ENCODE measurements around the gene TRAPPC8.

Gene TRAPPC8

GRCh38 chr18:31791817-31792579, 150.9 kb downstream of the TRAPPC8 start:
- H3K27me3 ChIP-seq (ENCODE audit: control insufficient read depth, low read length) = no peaks in the 10 kb centered on the region
- no peaks in the 10 kb centered on the region for H3K36me3 ChIP-seq (ENCODE audit: control insufficient read depth, low read length)
- no peak overlapping the region for H3K27ac ChIP-seq (ENCODE audit: low read depth, low read length)
- H3K4me3 ChIP-seq (ENCODE audit: low read length) = no peak overlapping the region
- no peaks in the 10 kb centered on the region for H3K9me3 ChIP-seq (ENCODE audit: control insufficient read depth, insufficient read depth, low read length)
- H3F3A ChIP-seq (ENCODE audit: control insufficient read depth, insufficient read depth) = no peaks in the 10 kb centered on the region
- TF ChIP-seq EZH2phosphoT487 (IDR thresholded peaks at IDR 0.05; ENCODE audit: borderline replicate concordance, low read length) = no peak
- TF ChIP-seq CTCF (IDR thresholded peaks at IDR 0.05; ENCODE audit: low read depth, low read length, poor library complexity, severe bottlenecking) = no peak
- no peaks in the 10 kb centered on the region for H4K20me1 ChIP-seq (ENCODE audit: control insufficient read depth, insufficient read depth, low read depth, low read length)
- H3K4me1 ChIP-seq (ENCODE audit: control insufficient read depth, low read length) = no peaks in the 10 kb centered on the region
- H3K79me2 ChIP-seq (ENCODE audit: control insufficient read depth, low read length) = no peaks in the 10 kb centered on the region
- no peaks in the 10 kb centered on the region for H3K9me2 ChIP-seq (replicated peaks; ENCODE audit: control insufficient read depth, low read length)
- H3K4me2 ChIP-seq (ENCODE audit: low read length) = no peak overlapping the region

GRCh38 chr18:31789409-31789808, 153.5 kb downstream of the TRAPPC8 start:
- H3K36me3 ChIP-seq (ENCODE audit: control insufficient read depth, low read length) = no peaks in the 10 kb centered on the region
- H3F3A ChIP-seq (ENCODE audit: control insufficient read depth, insufficient read depth) = no peaks in the 10 kb centered on the region
- no peaks in the 10 kb centered on the region for H3K9me3 ChIP-seq (ENCODE audit: control insufficient read depth, insufficient read depth, low read length)
- no peaks in the 10 kb centered on the region for H3K79me2 ChIP-seq (ENCODE audit: control insufficient read depth, low read length)
- H3K9me2 ChIP-seq (replicated peaks; ENCODE audit: control insufficient read depth, low read length) = no peaks in the 10 kb centered on the region
- no peak overlapping the region for H3K4me2 ChIP-seq (ENCODE audit: low read length)
- no peak overlapping the region for H3K4me3 ChIP-seq (ENCODE audit: low read length)
- H3K27ac ChIP-seq (ENCODE audit: low read depth, low read length) = no peak overlapping the region
- H3K4me1 ChIP-seq (ENCODE audit: control insufficient read depth, low read length) = no peaks in the 10 kb centered on the region
- TF ChIP-seq CTCF (IDR thresholded peaks at IDR 0.05; ENCODE audit: low read depth, low read length, poor library complexity, severe bottlenecking) (no peak), EZH2phosphoT487 (IDR thresholded peaks at IDR 0.05; ENCODE audit: borderline replicate concordance, low read length) (no peak)
- no peaks in the 10 kb centered on the region for H4K20me1 ChIP-seq (ENCODE audit: control insufficient read depth, insufficient read depth, low read depth, low read length)
- H3K27me3 ChIP-seq (ENCODE audit: control insufficient read depth, low read length) = no peaks in the 10 kb centered on the region

GRCh38 chr18:31783059-31783458, 159.9 kb downstream of the TRAPPC8 start:
- Histone ChIP-seq H3K4me2 (ENCODE audit: low read length) (no peak overlapping the region), H3K4me3 (ENCODE audit: low read length) (no peak overlapping the region), H4K20me1 (ENCODE audit: control insufficient read depth, insufficient read depth, low read depth, low read length) (no peaks in the 10 kb centered on the region), H3K27ac (ENCODE audit: low read depth, low read length) (no peak overlapping the region), H3K9me3 (ENCODE audit: control insufficient read depth, insufficient read depth, low read length) (no peaks in the 10 kb centered on the region), H3F3A (ENCODE audit: control insufficient read depth, insufficient read depth) (no peaks in the 10 kb centered on the region), H3K4me1 (ENCODE audit: control insufficient read depth, low read length) (no peaks in the 10 kb centered on the region), H3K9me2 (replicated peaks; ENCODE audit: control insufficient read depth, low read length) (no peaks in the 10 kb centered on the region), H3K79me2 (ENCODE audit: control insufficient read depth, low read length) (no peaks in the 10 kb centered on the region), H3K36me3 (ENCODE audit: control insufficient read depth, low read length) (no peaks in the 10 kb centered on the region), H3K27me3 (ENCODE audit: control insufficient read depth, low read length) (no peaks in the 10 kb centered on the region)
- TF ChIP-seq CTCF (IDR thresholded peaks at IDR 0.05; ENCODE audit: low read depth, low read length, poor library complexity, severe bottlenecking) (no peak), EZH2phosphoT487 (IDR thresholded peaks at IDR 0.05; ENCODE audit: borderline replicate concordance, low read length) (no peak)
